OCI-LY1 (cell line): ENCODE results near the gene TMEM186.
"Not testable (repeated sequence)": the region's sequence is repeated elsewhere in the genome, so short reads cannot be mapped to it uniquely, and the experiment has no call there.

Experiments used
- H2AFZ ChIP-seq: fragments of 200-600 bp; sonication (generic), shearing (Covaris generic); 2 replicates; pipeline ENCODE4 v1.6.0; 2014; ENCODE audit warnings: antibody characterized with exemption, mild to moderate bottlenecking, low read length
- H3F3A ChIP-seq: fragments of 200-600 bp; sonication (generic), shearing (Covaris generic); 2 replicates; pipeline ENCODE4 v1.6.0; 2014; ENCODE audit warnings: mild to moderate bottlenecking, antibody characterized with exemption, low read length, moderate library complexity; ENCODE audit not compliant: insufficient read depth
- H3K27ac ChIP-seq: fragments of 200-600 bp; sonication (generic); 2 replicates; pipeline ENCODE4 v1.5.1; 2014; ENCODE audit warnings: low read length, mixed run types, mild to moderate bottlenecking, low read depth; ENCODE audit not compliant: poor library complexity, severe bottlenecking
- H3K27me3 ChIP-seq: fragments of 200-600 bp; sonication (generic); 2 replicates; pipeline ENCODE4 v1.6.0; 2014; ENCODE audit warnings: antibody characterized with exemption, mild to moderate bottlenecking, low read length, moderate library complexity; ENCODE audit not compliant: insufficient read depth
- H3K36me3 ChIP-seq: fragments of 200-600 bp; sonication (generic); 2 replicates; pipeline ENCODE4 v1.6.1; 2014; ENCODE audit warnings: mild to moderate bottlenecking, antibody characterized with exemption, low read length, moderate library complexity, mixed read lengths; ENCODE audit not compliant: insufficient read depth
- H3K4me1 ChIP-seq: fragments of 200-600 bp; sonication (generic); 2 replicates; pipeline ENCODE4 v1.5.1; 2014; ENCODE audit warnings: mild to moderate bottlenecking, low read length, moderate library complexity; ENCODE audit not compliant: insufficient read depth, severe bottlenecking
- H3K4me2 ChIP-seq: fragments of 200-600 bp; sonication (generic), shearing (Covaris generic); 2 replicates; pipeline ENCODE4 v1.6.1; 2014; ENCODE audit warnings: low read length
- H3K4me3 ChIP-seq: fragments of 200-600 bp; sonication (generic); 2 replicates; pipeline ENCODE4 v1.5.1; 2014; ENCODE audit warnings: low read length, low read depth, mild to moderate bottlenecking, mixed read lengths; ENCODE audit not compliant: poor library complexity, severe bottlenecking
- H3K79me2 ChIP-seq: fragments of 200-600 bp; shearing (Covaris generic); 2 replicates; pipeline ENCODE4 v1.6.1; 2016; ENCODE audit warnings: mixed run types, low read length, mixed read lengths; ENCODE audit not compliant: insufficient read depth
- H3K9ac ChIP-seq: fragments of 200-600 bp; sonication (generic), shearing (Covaris generic); 2 replicates; pipeline ENCODE4 v1.6.1; 2014; ENCODE audit warnings: mild to moderate bottlenecking, low read length, mixed read lengths
- H3K9me2 ChIP-seq: fragments of 200-600 bp; sonication (generic), shearing (Covaris generic); 2 replicates; pipeline ENCODE4 v1.6.1; 2014; ENCODE audit warnings: low read depth, mild to moderate bottlenecking, low read length, mixed read lengths
- H3K9me3 ChIP-seq: fragments of 200-600 bp; shearing (Covaris generic); 2 replicates; pipeline ENCODE4 v1.6.1; 2014; ENCODE audit warnings: low read length, mixed read lengths
- H4K20me1 ChIP-seq: fragments of 200-600 bp; sonication (generic), shearing (Covaris generic); 2 replicates; pipeline ENCODE4 v1.6.0; 2016; ENCODE audit warnings: mild to moderate bottlenecking, low read length; ENCODE audit not compliant: insufficient read depth
- EZH2 ChIP-seq: fragments of 200-600 bp; sonication (generic), shearing (Covaris generic); IDR thresholded peaks from 2 replicates; pipeline ENCODE4 v1.8.0; 2017; ENCODE audit warnings: borderline replicate concordance, mixed run types, mild to moderate bottlenecking, antibody characterized with exemption, low read length, moderate library complexity, mixed read lengths
- TF ChIP-seq, protein P1 (sequence below): fragments of 200-600 bp; sonication (generic), shearing (Covaris generic); IDR thresholded peaks from 2 replicates; pipeline ENCODE4 v1.5.1; 2017; ENCODE audit warnings: mild to moderate bottlenecking, antibody characterized with exemption, low read length, moderate library complexity, mixed read lengths

TMEM186 gene

GRCh38 chr16:8753416-8754054 lies 43.9 kb downstream of the TMEM186 start:
- Histone ChIP-seq H3K79me2 (no peaks in the 10 kb centered on the region), H3K4me3 (no peak overlapping the region), H3K4me1 (no peaks in the 10 kb centered on the region), H3K9me3 (no peaks in the 10 kb centered on the region), H3K27ac (no peak overlapping the region), H2AFZ (no peak overlapping the region), H3F3A (no peaks in the 10 kb centered on the region), H3K27me3 (no peaks in the 10 kb centered on the region), H3K4me2 (no peak overlapping the region), H4K20me1 (no peaks in the 10 kb centered on the region), H3K9ac (no peak overlapping the region), H3K9me2 (no peaks in the 10 kb centered on the region), H3K36me3 (no peaks in the 10 kb centered on the region)
- TF ChIP-seq EZH2 = no peak
- TF ChIP-seq, protein P1, sequence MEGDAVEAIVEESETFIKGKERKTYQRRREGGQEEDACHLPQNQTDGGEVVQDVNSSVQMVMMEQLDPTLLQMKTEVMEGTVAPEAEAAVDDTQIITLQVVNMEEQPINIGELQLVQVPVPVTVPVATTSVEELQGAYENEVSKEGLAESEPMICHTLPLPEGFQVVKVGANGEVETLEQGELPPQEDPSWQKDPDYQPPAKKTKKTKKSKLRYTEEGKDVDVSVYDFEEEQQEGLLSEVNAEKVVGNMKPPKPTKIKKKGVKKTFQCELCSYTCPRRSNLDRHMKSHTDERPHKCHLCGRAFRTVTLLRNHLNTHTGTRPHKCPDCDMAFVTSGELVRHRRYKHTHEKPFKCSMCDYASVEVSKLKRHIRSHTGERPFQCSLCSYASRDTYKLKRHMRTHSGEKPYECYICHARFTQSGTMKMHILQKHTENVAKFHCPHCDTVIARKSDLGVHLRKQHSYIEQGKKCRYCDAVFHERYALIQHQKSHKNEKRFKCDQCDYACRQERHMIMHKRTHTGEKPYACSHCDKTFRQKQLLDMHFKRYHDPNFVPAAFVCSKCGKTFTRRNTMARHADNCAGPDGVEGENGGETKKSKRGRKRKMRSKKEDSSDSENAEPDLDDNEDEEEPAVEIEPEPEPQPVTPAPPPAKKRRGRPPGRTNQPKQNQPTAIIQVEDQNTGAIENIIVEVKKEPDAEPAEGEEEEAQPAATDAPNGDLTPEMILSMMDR = no peak

GRCh38 chr16:8752706-8753105 lies 44.7 kb downstream of the TMEM186 start:
- Histone ChIP-seq H3K36me3 (no peaks in the 10 kb centered on the region), H3K79me2 (no peaks in the 10 kb centered on the region), H3K9ac (no peak overlapping the region), H3K27ac (no peak overlapping the region), H3F3A (no peaks in the 10 kb centered on the region), H3K4me3 (no peak overlapping the region), H2AFZ (no peak overlapping the region), H3K4me2 (no peak overlapping the region), H3K27me3 (no peaks in the 10 kb centered on the region), H4K20me1 (no peaks in the 10 kb centered on the region), H3K9me2 (no peaks in the 10 kb centered on the region), H3K9me3 (no peaks in the 10 kb centered on the region), H3K4me1 (no peaks in the 10 kb centered on the region)
- no peak for TF ChIP-seq EZH2
- TF ChIP-seq, protein P1 = no peak

DNA sequence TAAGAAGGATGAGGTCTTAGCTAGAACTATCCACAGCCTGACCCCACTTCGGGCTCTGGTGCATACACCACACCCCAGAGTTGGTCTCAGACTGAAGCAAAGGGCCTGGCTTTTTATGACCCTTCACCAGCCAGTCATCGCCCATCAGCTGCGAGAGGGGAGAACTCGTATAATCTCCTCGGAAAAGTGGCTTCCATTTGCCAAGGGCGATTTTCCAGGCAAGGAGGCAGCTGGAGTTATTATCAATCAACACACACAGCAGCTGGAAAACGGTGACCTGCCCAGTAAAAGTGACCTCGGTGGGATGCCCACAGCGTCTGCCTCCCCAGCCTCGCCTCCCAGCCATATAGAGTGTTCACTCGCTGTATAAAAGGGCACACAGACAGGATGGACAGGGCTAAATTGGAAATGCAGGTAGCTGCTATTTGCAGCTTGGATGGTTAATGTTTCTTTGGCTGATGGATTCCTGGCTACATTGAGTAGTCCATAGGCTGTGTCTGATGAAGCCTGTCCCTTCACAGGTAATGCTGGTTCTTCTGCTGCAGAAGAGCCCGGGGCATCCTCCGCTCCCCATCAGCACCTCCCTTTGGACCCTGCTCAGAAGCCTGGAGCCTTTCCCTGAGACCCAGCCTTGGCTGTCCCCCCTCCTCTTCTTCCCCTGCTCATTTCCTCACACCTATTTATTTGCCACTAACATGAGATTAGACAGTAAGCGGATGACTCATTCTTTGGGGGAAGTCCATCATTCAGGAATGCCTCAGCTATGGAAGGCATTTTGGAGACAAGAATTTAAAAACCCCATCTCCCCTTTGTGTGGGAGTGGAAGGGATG lies 45.7 kb downstream of the TMEM186 start:
- Histone ChIP-seq H3F3A (no peaks in the 10 kb centered on the region), H3K27ac (no peak overlapping the region), H3K27me3 (no peaks in the 10 kb centered on the region), H3K9me2 (no peaks in the 10 kb centered on the region), H3K9ac (no peak overlapping the region), H3K4me3 (no peak overlapping the region), H3K79me2 (no peaks in the 10 kb centered on the region), H3K9me3 (no peaks in the 10 kb centered on the region), H3K36me3 (no peaks in the 10 kb centered on the region), H3K4me2 (no peak overlapping the region), H4K20me1 (no peaks in the 10 kb centered on the region), H3K4me1 (no peaks in the 10 kb centered on the region), H2AFZ (no peak overlapping the region)
- TF ChIP-seq EZH2 = no peak
- TF ChIP-seq, protein P1 = no peak

GRCh38 chr16:8748944-8749343 lies 48.5 kb downstream of the TMEM186 start:
- H3K4me2 ChIP-seq, H3K4me1 ChIP-seq, H3K9ac ChIP-seq, H4K20me1 ChIP-seq, H3K9me3 ChIP-seq, H2AFZ ChIP-seq, H3K9me2 ChIP-seq, H3K4me3 ChIP-seq, H3K27ac ChIP-seq, H3K27me3 ChIP-seq, H3F3A ChIP-seq, H3K79me2 ChIP-seq, H3K36me3 ChIP-seq: not testable (repeated sequence)
